ENCODE results near the gene SPOCK3. TPM values are rescaled to one million over a fixed set of nuclear protein-coding genes. Genes with fewer than 3 reads are reported as not detected.
A peak's percentile ranks its signal among the peaks of the same experiment; 100 is the strongest.
"Not testable (repeated sequence)": the region's sequence is repeated elsewhere in the genome, so short reads cannot be mapped to it uniquely, and the experiment has no call there.

Gene SPOCK3
- total RNA-seq, 1 donor from 2014 or later: 0.74 TPM

GRCh38 chr4:166862032-166862431 lies 372.3 kb downstream of the SPOCK3 start:
- Histone ChIP-seq H3K27ac (no peak overlapping the region), H3K4me1 (no peaks in the 10 kb centered on the region), H3K27me3 (ENCODE audit: low read depth) (no peaks in the 10 kb centered on the region), H3K36me3 (no peaks in the 10 kb centered on the region), H3K4me3 (no peak overlapping the region), H3K9me3 (peaks cover 6% of the 10 kb centered on the region)
- DNase-seq (no peak), ATAC-seq (no peak)
- TF ChIP-seq CTCF (IDR thresholded peaks at IDR 0.05): no peak
- intact Hi-C loops (cut with DNase I): no loop called here

GRCh38 chr4:166850398-166850797 lies 383.9 kb downstream of the SPOCK3 start:
- H3K36me3 ChIP-seq; H3K27ac ChIP-seq; DNase-seq; H3K4me3 ChIP-seq; H3K27me3 ChIP-seq (ENCODE audit: low read depth); intact Hi-C loops (cut with DNase I); H3K4me1 ChIP-seq; ATAC-seq; H3K9me3 ChIP-seq: not testable (repeated sequence)

- Histone ChIP-seq H3K36me3 (no peaks in the 10 kb centered on the region), H3K27me3 (ENCODE audit: low read depth) (no peaks in the 10 kb centered on the region), H3K9me3 (no peaks in the 10 kb centered on the region), H3K4me3 (no peak overlapping the region), H3K27ac (no peak overlapping the region), H3K4me1 (no peaks in the 10 kb centered on the region)
- intact Hi-C loops (cut with DNase I): no loop called here
- DNase-seq (no peak), ATAC-seq (no peak)
- no peak for TF ChIP-seq CTCF (IDR thresholded peaks at IDR 0.05)
These were observed 387.4 kb downstream of the SPOCK3 start for GRCh38 chr4:166846939-166847338.

- no peak for TF ChIP-seq CTCF (IDR thresholded peaks at IDR 0.05)
- Histone ChIP-seq H3K36me3 (no peaks in the 10 kb centered on the region), H3K4me3 (no peak overlapping the region), H3K9me3 (no peaks in the 10 kb centered on the region), H3K4me1 (no peaks in the 10 kb centered on the region), H3K27me3 (ENCODE audit: low read depth) (no peaks in the 10 kb centered on the region), H3K27ac (no peak overlapping the region)
- DNase-seq (no peak), ATAC-seq (peak; percentile 27 to 31)
- intact Hi-C loops (cut with DNase I): no loop called here
These were observed 391.5 kb downstream of the SPOCK3 start for GRCh38 chr4:166842795-166843261.

- no peak for TF ChIP-seq CTCF (IDR thresholded peaks at IDR 0.05)
- H3K36me3 ChIP-seq: no peaks in the 10 kb centered on the region
- H3K4me1 ChIP-seq: no peaks in the 10 kb centered on the region
- no peaks in the 10 kb centered on the region for H3K9me3 ChIP-seq
- no peak overlapping the region for H3K4me3 ChIP-seq
- intact Hi-C loops (cut with DNase I): no loop called here
- H3K27me3 ChIP-seq (ENCODE audit: low read depth): no peaks in the 10 kb centered on the region
- H3K27ac ChIP-seq: no peak overlapping the region
- DNase-seq (no peak), ATAC-seq (no peak)
These were observed 394.6 kb downstream of the SPOCK3 start for GRCh38 chr4:166839615-166840251.

- no peaks in the 10 kb centered on the region for H3K27me3 ChIP-seq (ENCODE audit: low read depth)
- intact Hi-C loops (cut with DNase I): no loop called here
These were observed 395.2 kb downstream of the SPOCK3 start for GRCh38 chr4:166838975-166839614.

More at GRCh38 chr4:166838975-166839614, 395.2 kb downstream of the SPOCK3 start:
- Histone ChIP-seq H3K4me1 (no peaks in the 10 kb centered on the region), H3K27ac (no peak overlapping the region), H3K9me3 (no peaks in the 10 kb centered on the region), H3K4me3 (no peak overlapping the region), H3K36me3 (no peaks in the 10 kb centered on the region)
- no peak for TF ChIP-seq CTCF (IDR thresholded peaks at IDR 0.05)
- ATAC-seq (no peak), DNase-seq (no peak)
